Cardiac muscle cell (in vitro differentiated cells and primary cell): ENCODE measurements around the gene DKK3. TPM values are rescaled to one million over a fixed set of nuclear protein-coding genes. Genes with fewer than 3 reads are reported as not detected.

Source experiments
- DNase-seq, 2 donors: peaks; one replicate each; pipeline versions ENCODE4 v3.0.0 to v3.0.0-alpha.2; 2010 to 2017; ENCODE audit warnings: low read depth in 1 of 2, low spot score in 1 of 2
- H3K27ac ChIP-seq: fragments of 200-600 bp; sonication (generic); 2 replicates; pipeline ENCODE4 v1.5.1; 2016
- H3K27me3 ChIP-seq: fragments of 200-600 bp; sonication (generic); 2 replicates; pipeline ENCODE4 v1.6.0; 2016; ENCODE audit warnings: control low read depth
- H3K36me3 ChIP-seq: fragments of 200-600 bp; sonication (generic); 2 replicates; pipeline ENCODE4 v1.5.1; 2016; ENCODE audit warnings: control low read depth
- H3K4me1 ChIP-seq: fragments of 200-600 bp; sonication (generic); 2 replicates; pipeline ENCODE4 v1.8.1; 2017; ENCODE audit warnings: low read depth, mild to moderate bottlenecking, mixed run types
- H3K4me3 ChIP-seq: fragments of 200-600 bp; sonication (generic); 2 replicates; pipeline ENCODE4 v1.5.1; 2016; ENCODE audit warnings: mild to moderate bottlenecking
- H3K9me3 ChIP-seq: fragments of 200-600 bp; sonication (generic); 2 replicates; pipeline ENCODE4 v1.5.1; 2017; ENCODE audit warnings: low read depth, mild to moderate bottlenecking, control low read depth
- polyA plus RNA-seq: library from polyadenylated mRNA; unstranded; fragments of >200 nt; fragmentation: Nextera tagmentation; extraction: Ambion mirVana; gene quantifications from 2 replicates; pipeline ENCODE4 v1.2.1, GENCODE V29; 2016
- total RNA-seq: library from RNA; depleted of rRNA; stranded (reverse); fragments of >200 nt; gene quantifications from 2 replicates; pipeline ENCODE4 v1.2.3, GENCODE V29; 2016
- TF ChIP-seq, protein P1 (sequence below): IDR thresholded peaks from 2 replicates; pipeline ENCODE4 v1.5.1; 2012; ENCODE audit warnings: low read depth, mild to moderate bottlenecking, low read length

DKK3 gene
- total and polyA plus RNA-seq, 2 experiments from 2014 or later, result 180 to 238 TPM

DNA sequence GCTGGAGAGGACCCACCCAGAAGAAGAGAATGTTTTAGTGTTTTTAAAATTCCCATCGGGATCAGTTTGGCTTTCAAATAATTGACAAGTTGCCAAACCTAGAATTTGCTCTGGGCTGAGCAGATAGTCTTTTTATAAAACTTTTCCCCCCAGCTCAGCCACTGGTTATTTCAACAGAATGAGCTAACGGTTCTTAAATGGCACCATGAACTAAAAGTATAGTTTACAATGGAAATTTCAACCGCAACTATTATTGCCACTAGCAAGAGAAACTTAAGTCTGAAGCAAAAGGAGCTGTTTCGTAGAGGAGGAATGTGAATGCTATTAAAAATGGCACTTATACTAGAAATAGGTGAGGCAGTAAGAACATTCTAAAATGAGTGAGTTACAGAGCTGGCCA is 3.4 kb downstream of the DKK3 start:
- Histone ChIP-seq H3K27me3 (peaks cover 7% of the 10 kb centered on the region), H3K27ac (no peak overlapping the region), H3K36me3 (peaks cover 13% of the 10 kb centered on the region), H3K4me1 (peaks cover 7% of the 10 kb centered on the region), H3K4me3 (no peak overlapping the region), H3K9me3 (no peaks in the 10 kb centered on the region)
- DNase-seq, result no peak
- TF ChIP-seq, protein P1, sequence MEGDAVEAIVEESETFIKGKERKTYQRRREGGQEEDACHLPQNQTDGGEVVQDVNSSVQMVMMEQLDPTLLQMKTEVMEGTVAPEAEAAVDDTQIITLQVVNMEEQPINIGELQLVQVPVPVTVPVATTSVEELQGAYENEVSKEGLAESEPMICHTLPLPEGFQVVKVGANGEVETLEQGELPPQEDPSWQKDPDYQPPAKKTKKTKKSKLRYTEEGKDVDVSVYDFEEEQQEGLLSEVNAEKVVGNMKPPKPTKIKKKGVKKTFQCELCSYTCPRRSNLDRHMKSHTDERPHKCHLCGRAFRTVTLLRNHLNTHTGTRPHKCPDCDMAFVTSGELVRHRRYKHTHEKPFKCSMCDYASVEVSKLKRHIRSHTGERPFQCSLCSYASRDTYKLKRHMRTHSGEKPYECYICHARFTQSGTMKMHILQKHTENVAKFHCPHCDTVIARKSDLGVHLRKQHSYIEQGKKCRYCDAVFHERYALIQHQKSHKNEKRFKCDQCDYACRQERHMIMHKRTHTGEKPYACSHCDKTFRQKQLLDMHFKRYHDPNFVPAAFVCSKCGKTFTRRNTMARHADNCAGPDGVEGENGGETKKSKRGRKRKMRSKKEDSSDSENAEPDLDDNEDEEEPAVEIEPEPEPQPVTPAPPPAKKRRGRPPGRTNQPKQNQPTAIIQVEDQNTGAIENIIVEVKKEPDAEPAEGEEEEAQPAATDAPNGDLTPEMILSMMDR, result no peak

DNA sequence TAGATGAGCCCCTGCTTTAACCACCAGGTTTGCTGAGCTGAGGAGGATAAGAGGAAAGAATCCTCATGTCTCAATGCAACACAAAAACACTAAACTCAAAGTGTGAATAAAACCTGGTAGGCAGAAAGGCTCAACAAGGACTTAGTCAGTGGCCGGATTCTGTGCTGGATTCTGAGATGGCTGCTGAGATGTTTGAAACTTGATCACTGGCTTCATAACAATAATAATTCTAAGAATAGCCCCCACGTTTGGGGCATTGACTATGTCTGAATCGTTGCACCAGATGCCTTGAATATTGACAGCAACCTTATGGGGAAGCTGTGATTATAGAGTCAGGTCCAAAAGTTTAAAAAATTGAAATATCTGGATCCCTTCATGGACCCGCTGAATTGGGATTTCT is 4.6 kb downstream of the DKK3 start:
- TF ChIP-seq, protein P1, result no peak
- no peak overlapping the region for H3K4me3 ChIP-seq
- H3K4me1 ChIP-seq, result no peaks in the 10 kb centered on the region
- DNase-seq, result no peak
- H3K9me3 ChIP-seq, result no peaks in the 10 kb centered on the region
- H3K27me3 ChIP-seq, result peaks cover 7% of the 10 kb centered on the region
- H3K27ac ChIP-seq, result no peak overlapping the region
- H3K36me3 ChIP-seq, result peaks cover 23% of the 10 kb centered on the region

DNA sequence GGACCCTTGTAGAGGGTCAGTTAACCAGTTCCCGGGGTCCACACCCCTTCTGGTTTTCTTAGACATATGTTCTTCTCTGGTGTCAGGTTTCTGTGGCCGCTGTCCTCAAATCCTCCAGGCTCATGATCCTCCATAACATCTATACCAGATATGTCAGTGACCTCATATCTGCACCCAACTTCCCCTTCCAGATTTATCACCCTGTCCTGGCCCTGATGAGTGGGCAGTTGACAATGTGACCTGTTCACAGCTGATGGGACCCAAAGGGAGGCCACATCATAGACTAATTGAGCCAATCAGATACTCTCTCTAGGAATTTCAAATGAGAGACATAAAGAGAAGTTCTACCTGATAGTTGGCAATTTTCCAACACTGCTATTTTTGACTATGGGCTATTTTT is 5.1 kb downstream of the DKK3 start:
- H3K4me1 ChIP-seq, result no peaks in the 10 kb centered on the region
- H3K36me3 ChIP-seq, result peaks cover 28% of the 10 kb centered on the region
- peaks cover 7% of the 10 kb centered on the region for H3K27me3 ChIP-seq
- no peak overlapping the region for H3K4me3 ChIP-seq
- H3K27ac ChIP-seq, result no peak overlapping the region
- TF ChIP-seq, protein P1, result no peak
- H3K9me3 ChIP-seq, result no peaks in the 10 kb centered on the region
- DNase-seq, result no peak

DNA sequence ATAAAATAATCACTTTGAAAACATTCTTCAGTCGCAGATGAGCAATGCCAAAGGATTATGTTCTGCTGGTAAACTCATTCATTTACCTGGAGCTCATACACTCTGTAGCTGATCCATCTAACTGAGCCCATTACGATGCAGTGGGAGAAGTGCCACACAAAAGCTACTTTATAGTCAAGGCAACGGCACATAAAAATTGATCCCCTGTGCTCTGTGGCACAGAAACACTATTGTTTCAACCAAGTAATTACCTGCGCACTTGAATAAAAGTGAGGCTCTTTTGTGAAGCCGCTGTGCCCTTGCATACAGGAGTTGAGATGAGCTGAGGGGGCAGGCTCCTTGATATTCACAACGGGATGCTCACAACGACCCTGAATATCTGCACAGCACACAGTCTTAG is 7.2 kb downstream of the DKK3 start:
- no peak for DNase-seq
- H3K27me3 ChIP-seq, result no peaks in the 10 kb centered on the region
- no peaks in the 10 kb centered on the region for H3K4me1 ChIP-seq
- TF ChIP-seq, protein P1, result no peak
- peaks cover 41% of the 10 kb centered on the region for H3K36me3 ChIP-seq
- no peak overlapping the region for H3K4me3 ChIP-seq
- H3K9me3 ChIP-seq, result no peaks in the 10 kb centered on the region
- no peak overlapping the region for H3K27ac ChIP-seq

DNA sequence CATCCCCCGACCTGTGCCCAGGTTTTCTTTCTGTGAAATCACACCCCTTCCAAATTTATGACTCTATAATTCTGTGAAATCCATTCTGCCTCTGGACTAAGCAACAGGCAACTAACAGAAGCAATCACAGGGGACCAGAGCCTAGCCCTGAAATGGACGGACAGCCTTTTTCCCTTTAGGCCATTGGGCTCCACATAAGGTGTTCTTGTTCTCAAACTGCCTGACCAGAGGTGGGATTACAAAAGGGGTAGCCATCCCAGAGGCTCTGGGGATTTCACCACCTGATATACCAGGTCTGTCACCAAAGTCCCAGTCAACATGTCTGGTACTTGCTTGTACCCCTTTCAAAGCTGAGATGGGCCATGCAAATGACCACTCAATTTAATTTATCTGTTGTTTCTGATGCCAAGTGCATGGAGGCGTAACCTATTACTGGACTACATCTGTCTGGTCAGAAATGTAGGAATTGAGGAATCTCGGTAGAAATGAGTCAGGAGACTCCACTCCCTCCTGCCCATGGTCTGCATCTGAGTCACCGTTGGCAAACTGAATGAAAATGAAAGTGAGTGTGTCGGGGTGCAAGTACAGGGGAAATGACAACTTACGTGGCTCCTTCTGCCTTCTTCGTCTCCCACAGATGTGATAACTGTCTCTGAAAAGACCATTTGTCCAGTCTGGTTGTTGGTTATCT is 10.2 kb downstream of the DKK3 start:
- H3K4me3 ChIP-seq, result no peak overlapping the region
- TF ChIP-seq, protein P1, result no peak
- peak in 1 of 2 donors; percentile 86 for DNase-seq
- H3K27ac ChIP-seq, result no peak overlapping the region
- no peaks in the 10 kb centered on the region for H3K9me3 ChIP-seq
- H3K4me1 ChIP-seq, result peaks cover 9% of the 10 kb centered on the region
- H3K27me3 ChIP-seq, result no peaks in the 10 kb centered on the region
- H3K36me3 ChIP-seq, result peaks cover 47% of the 10 kb centered on the region

DNA sequence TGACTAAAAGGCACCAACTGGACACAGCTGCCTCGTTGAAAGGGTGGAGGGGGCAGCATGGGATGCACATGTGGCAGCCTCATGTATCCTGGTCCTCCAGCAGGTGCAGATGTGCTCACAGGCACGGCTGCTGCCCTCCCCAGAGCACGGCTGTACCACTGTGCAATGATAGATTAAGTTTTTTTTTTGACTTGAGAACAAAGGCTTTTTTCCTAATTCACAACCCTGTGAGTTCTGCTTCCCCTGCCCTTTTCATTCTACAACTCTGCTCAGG is 11.4 kb downstream of the DKK3 start:
- no peak overlapping the region for H3K27ac ChIP-seq
- no peak for DNase-seq
- no peaks in the 10 kb centered on the region for H3K9me3 ChIP-seq
- H3K27me3 ChIP-seq, result no peaks in the 10 kb centered on the region
- H3K4me1 ChIP-seq, result peaks cover 21% of the 10 kb centered on the region
- TF ChIP-seq, protein P1, result no peak
- peaks cover 46% of the 10 kb centered on the region for H3K36me3 ChIP-seq
- no peak overlapping the region for H3K4me3 ChIP-seq
